MM.1S (cell line): ENCODE results near the gene CXCR4.

Experiments
- EZH2phosphoT487 ChIP-seq: fragments of 300-600 bp; sonication (generic); IDR thresholded peaks from 2 replicates; pipeline ENCODE4 v1.6.1; 2018; ENCODE audit warnings: antibody characterized with exemption, low read length
- TF ChIP-seq, protein P1 (sequence below): fragments of 300-600 bp; sonication (generic); IDR thresholded peaks from 2 replicates; pipeline ENCODE4 v1.5.1; 2016; ENCODE audit warnings: antibody characterized with exemption, low read length, mixed read lengths

DNA sequence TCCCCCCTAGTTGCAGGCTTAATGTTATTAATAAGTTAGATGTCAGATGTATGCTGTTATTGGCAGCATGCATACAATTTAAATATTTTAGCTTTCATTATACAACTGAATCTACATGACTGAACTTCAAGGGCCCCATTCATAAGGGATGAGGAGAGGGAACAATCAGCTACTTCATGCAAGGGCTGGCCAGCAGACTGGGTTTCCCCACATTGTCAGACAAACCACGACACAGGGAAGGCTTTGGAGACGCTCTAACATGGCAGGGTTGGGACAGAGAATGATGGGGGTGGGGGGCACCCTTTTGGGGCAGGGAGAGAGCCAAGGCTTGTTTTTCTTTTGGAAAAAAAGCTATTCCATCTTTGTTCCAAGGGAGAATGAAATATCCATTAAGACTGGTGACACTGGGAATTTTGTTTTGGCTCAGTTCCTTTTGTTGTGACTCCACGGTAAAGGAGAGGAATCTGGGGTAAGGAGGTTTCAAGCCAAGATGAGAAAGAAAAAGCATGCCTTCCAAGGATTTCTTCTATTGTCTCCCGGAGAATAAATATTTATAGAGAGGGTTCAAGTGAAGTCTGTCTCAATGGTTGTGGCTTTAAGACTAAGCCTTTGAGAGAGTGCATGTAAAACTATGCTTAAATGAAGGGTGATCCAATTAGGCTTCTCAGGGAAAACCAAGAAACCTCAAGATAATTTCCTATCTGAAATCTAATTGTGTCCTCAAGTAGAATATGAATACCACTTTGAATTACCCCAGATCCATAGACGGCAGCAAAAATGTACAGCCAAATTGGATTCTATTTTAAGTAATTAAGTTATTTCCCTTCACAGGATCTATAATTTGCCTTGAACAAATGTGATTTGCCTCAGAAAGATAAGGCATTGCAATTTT is 5.4 kb downstream of the CXCR4 start:
- TF ChIP-seq, protein P1, sequence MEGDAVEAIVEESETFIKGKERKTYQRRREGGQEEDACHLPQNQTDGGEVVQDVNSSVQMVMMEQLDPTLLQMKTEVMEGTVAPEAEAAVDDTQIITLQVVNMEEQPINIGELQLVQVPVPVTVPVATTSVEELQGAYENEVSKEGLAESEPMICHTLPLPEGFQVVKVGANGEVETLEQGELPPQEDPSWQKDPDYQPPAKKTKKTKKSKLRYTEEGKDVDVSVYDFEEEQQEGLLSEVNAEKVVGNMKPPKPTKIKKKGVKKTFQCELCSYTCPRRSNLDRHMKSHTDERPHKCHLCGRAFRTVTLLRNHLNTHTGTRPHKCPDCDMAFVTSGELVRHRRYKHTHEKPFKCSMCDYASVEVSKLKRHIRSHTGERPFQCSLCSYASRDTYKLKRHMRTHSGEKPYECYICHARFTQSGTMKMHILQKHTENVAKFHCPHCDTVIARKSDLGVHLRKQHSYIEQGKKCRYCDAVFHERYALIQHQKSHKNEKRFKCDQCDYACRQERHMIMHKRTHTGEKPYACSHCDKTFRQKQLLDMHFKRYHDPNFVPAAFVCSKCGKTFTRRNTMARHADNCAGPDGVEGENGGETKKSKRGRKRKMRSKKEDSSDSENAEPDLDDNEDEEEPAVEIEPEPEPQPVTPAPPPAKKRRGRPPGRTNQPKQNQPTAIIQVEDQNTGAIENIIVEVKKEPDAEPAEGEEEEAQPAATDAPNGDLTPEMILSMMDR = no peak
- no peak for TF ChIP-seq EZH2phosphoT487
